Effector CD8-positive, alpha-beta T cell (primary cell): ENCODE results near the gene CMTM3.
A peak's percentile ranks its signal among the peaks of the same experiment; 100 is the strongest.
"Not testable (repeated sequence)": the region's sequence is repeated elsewhere in the genome, so short reads cannot be mapped to it uniquely, and the experiment has no call there.

ENCODE experiments used
- DNase-seq: peaks from one replicate; lab custom pipeline; 2025; lab: John Stamatoyannopoulos, UW
- total RNA-seq, 4 experiments: gene quantifications; one replicate each; lab custom pipeline; 2026; lab: John Stamatoyannopoulos, UW

The CMTM3 gene, protein sequence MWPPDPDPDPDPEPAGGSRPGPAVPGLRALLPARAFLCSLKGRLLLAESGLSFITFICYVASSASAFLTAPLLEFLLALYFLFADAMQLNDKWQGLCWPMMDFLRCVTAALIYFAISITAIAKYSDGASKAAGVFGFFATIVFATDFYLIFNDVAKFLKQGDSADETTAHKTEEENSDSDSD
- 77.9 to 103 (median 92.5) reads per million in 4 experiments for total RNA-seq

DNA sequence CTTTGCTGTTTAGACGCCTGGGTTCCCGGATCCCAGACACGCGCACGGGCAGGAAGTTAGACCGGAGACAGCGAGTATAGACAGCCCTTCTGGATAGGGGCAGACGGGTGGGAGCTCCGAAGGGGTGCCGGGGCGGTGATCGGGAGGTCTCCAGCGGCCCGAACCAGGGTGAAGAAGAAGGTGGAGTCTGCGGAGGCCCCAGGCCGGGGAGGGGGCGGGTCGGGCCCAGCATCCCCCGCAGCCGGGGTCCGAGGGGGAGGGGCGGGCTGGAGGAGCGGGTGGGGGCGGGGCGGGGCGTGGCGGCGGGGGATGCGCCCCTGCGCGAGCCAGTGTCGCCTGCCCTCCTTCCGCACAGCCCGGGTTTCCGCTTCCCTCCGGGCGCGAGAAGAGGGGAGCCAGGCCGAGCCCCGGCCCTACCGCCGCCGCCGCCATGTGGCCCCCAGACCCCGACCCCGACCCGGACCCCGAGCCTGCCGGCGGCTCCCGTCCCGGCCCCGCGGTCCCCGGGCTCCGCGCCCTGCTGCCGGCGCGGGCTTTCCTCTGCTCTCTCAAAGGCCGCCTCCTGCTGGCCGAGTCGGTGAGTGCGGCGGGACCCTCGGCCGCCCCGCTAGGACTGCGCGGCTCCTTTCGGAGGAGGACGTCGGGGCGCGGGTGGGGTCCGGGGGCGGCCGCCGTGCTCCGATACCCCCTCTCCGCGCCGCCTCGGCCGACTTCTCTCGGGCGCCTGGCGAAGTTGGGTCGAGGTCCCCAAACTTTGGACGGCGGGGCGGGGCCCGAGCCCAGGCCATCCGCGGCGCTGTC, at the start of gene CMTM3:
Gene CMTM3 (plus strand): TSS at position 329 of the 801 bp plus-strand sequence. CDS start 102 bp downstream, at position 431.
- peak; percentile 58 for DNase-seq

DNA sequence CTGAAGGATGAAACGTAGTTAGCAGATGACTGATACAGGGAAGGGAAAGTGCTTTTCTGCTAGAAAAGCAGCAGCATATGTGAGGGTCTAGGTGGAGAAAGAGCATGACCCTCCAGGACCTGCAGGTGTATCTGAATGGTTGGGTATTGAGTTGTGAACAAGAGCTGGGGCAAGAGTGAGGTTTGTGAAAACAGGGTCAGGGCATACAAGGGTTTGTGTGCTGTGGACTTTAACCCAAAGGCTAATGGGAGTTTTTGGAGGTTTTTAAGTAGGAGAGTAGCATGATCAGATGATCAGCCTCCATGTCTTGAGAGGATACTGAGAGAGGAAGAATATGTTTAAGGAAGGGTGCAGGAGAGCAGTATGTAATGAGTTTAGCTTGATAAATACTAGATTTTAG, 44.4 kb upstream of the CMTM3 start:
- DNase-seq: no peak

DNA sequence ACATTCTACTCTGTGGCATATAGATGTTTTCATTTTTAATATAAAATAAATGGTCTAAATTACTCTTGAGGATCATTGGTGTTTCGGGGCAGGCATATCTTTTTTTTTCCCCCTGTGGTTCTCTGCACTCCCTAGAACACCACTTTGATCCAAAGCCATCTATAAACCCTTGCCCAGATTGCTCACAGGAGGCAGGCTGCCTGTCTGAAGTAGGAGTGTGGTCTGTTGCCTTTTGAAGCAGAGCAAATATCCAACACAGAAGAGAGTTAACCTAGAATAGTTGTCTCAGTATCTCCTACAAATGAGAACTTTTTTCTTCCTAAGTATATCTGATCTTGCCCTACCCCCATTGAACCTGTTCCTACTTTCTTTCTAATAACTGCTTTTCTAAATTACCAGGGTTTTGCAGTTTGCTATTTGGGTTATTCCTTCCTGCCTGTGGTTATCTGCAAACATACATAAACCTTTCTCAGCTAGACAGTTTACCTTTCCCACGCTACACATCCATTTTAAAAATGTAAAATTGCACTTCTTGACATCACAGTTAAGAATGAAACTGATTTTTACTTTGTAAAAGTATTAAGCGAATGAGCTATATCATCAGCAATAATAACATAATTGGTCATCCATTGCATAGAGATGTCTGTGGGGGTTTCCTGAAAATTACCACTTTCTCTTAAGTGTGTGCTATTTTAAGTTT, 43.0 kb upstream of the CMTM3 start:
- no peak for DNase-seq

DNA sequence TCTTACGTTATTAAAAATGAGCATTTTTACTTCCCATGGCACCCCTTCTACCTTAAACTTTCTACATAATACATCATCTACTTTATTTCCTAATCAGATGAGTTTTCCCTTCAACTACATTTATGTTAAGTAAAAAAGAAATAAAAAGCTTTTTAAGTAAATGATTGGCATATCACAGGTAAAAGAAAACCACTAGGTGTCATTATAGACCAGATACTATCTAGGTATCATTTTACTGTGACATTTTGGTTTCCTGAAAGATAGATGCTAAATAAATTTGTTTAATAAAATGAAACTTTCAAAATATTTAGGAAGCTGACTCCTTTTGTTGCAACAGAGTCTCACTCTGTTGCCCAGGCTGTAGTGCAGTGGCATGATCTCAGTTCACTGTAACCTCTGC, 42.1 kb upstream of the CMTM3 start:
- DNase-seq: no peak

DNA sequence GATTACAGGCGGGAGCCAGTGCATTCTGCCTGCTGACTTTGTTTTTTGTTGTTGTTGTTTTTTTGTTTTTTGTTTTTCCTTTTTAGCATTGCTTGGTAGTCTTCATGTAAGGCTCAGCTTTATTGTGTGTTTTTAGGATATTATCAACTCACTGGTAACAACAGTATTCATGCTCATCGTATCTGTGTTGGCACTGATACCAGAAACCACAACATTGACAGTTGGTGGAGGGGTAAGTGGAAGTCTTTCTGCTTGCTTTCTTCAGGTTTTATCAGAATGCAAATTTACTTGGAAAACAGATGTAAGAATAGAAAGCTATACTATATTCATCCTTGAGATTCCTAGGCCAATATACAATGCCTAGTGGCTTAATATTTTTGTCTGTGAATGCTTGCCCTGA, 41.5 kb upstream of the CMTM3 start:
- no peak for DNase-seq

DNA sequence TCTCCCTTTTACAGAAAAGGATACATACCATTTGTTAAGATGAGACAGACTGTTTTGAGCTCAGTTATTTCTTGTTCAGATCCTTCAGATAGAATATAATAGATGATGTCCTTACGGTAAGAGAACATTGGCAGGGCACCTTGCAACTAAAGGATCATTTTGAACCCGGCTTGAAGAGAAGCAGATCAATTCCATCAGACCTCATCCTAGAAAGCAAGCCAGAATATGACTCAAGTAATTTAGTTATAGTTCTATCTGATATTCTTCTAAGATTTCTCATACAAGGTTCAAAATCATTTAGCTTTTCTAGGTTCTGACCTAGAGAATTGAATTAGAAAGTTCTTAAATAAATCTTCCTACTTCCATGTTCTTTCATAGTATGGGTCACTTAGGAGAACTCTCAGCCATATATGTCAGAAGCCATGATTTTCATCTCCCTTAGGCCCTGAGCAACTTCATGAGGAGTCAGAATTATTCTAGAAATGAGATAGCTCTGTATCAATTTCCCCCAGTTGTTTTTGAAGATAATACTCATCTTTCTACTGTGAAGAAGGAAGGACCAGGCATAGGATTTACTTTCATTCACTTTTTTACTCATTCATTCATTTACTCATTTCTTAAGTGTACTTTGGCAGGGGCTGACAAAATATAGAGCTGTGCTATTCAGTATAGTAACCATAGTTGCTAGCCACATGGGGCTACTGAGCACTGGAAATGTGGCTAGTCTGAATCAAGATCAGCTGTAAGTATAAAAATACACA, 40.8 kb upstream of the CMTM3 start:
- no peak for DNase-seq

DNA sequence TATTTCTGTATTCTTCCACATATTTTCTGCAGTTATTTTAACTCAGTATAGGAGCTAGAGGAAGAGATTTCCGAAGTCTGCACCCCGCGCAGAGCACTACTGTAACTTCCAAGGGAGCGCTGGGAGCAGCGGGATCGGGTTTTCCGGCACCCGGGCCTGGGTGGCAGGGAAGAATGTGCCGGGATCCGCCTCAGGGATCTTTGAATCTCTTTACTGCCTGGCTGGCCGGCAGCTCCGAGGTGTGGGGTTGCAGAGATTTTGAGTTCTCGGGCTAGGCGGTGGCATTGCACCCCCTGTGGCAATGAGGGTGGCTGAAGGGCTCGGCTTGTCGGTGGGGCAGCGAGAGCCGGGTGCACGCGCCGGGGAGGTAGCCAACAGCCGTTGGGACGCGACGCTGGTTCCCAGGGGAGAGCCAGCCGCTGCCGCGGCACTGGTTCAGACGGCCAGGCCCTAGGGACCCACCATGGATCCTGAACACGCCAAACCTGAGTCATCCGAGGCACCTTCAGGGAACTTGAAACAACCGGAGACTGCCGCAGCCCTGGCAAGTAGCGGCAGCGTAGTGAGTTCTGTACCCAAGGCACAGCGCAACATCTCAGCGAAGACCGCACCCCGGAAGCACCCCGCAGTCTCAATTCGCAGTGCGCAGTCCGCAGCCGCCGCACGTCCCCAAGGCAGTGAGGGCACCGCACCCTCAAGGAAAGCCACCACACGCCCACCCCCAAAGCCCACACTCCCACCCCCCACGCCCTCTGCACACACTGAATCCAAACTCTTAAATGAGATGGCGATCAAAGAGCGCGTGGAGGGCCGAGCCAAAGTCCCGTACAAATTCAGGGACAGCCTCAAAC, 38.2 kb upstream of the CMTM3 start, which contains the start of gene CMTM1:
Gene CMTM1 (plus strand): TSS at position 389 of the 851 bp plus-strand sequence. CDS start 75 bp downstream, at position 464.
- DNase-seq: no peak

DNA sequence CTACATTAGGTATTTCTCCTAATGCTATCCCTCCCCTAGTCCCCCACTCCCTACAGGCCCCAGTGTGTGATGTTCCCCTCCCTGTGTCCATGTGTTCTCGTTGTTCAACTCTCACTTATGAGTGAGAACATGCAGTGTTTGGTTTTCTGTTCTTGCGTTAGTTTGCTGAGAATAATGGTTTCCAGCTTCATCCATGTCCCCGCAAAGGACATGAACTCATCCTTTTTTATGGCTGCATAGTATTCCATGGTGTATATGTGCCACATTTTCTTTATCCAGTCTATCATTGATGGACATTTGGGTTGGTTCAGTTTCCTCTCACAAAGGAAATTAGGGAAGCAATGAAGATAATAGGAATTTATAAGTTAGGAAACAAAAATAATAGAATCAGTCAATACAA, 37.2 kb upstream of the CMTM3 start:
- not testable (repeated sequence) for DNase-seq

DNA sequence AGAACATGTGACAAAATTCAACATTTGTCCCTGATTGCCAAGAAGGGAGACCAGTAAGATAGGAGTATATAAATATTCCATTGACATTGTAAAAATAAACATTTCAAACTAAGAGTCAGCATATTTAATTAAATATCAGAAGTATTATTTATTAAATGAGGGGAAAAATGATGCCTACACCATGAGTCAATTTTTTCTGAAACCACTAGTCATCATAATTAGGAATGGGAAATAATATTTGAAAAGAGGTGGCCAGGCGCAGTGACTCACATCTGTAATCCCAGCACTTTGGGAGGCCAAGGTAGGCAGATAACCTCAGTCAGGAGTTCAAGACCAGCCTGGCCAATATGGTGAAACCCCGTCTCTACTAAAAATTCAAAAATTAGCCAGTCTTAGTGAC, 36.1 kb upstream of the CMTM3 start:
- DNase-seq: no peak

DNA sequence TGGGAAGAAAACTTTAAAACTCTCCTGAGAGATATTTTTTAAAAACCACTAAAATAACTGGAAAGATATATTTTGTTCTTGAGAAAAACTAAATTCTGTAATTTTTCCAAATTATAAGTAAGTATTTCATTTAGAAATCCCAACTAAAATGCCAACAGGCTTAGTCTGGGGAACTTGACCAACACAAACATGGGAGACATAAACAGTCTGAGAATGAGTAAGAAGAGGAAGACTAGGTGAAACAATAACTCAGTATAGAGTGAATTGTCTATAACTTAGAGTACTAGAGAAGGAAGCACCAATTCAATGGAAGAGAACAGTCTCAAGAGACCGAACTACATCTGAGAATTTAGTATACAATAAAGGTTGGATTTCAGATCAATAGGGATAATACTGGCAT, 35.4 kb upstream of the CMTM3 start:
- DNase-seq: no peak

DNA sequence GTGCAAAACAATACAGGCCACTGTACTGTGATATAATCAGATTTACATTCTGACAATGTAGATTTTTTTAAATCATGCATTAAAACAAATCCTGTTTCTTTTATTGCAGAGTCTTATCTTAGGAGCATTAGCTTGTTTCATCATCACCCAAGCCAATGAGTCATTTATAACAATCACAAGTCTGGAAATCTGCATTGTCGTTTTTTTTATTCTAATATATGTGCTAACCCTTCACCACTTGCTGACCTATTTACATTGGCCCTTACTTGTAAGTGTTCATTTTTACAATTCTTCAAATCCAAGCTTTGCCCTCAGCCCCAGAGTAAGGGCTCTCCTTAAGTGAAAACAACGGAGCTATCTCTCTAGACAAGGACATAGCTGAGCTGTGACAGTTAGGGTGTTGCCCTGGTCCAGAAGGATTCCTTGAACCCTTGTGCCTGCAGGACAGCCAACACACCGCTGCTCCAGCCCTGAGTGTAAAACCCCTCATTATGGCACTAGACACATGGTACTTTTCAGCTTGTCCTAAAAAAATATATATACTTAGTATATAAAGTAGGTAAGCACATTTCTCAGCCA, 34.6 kb upstream of the CMTM3 start:
- no peak for DNase-seq

DNA sequence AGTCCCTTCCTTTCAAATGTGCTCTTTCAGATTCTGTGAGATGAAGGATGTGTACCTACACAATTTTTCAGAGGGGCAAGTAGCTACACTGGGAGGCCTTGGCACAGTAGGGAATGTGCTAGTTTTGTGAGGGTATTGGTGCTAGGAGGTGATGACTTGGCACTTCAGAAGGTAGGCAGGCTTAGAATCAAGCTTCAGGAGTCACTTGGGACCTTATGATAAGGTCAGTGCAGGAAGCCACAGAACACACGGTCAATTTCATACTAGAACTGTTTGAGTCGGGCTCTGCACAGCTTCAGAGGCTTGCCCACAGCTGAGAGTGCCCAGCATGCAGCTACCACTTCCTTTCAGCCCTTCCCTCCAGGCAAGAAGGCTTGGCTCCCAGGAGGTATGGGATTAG, 32.1 kb upstream of the CMTM3 start:
- DNase-seq: no peak

DNA sequence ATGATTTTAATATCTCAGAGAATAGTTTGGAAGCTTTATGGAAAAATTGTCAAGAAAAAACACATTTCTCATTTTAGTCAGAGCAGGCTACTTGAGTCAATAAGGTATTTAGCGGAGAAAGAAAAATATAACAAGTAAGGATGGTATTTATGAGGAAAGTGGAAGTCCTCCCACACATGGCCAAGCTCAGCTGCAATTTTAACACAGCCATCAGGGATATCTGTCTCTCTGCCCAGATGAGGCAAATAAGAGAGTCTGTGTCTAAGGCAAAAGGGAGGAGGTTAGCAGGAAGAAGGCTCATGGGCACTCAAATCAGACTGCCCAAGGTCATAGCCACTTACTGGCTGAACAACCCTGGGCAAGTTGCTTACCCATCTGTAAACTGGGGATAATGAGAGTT, 30.4 kb upstream of the CMTM3 start:
- DNase-seq: no peak

DNA sequence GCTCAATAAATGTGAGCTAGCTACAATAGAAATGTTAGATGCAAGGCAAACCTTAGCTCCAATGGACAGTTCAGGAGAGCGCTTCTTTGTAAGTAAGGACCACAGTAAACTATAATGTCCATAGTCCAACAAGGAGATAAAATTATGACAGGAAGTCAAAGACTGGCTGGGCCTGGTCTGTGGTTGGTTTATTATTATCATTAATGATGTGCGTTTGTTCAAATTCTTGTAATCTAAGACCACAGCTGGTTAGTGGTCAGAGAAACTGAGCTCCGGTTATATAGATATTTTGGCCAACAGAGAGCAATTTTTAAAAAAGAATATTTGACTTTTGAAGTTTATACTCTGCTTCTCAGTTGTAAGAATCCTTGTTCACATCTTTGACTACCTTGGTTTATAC, 30.0 kb upstream of the CMTM3 start:
- no peak for DNase-seq

DNA sequence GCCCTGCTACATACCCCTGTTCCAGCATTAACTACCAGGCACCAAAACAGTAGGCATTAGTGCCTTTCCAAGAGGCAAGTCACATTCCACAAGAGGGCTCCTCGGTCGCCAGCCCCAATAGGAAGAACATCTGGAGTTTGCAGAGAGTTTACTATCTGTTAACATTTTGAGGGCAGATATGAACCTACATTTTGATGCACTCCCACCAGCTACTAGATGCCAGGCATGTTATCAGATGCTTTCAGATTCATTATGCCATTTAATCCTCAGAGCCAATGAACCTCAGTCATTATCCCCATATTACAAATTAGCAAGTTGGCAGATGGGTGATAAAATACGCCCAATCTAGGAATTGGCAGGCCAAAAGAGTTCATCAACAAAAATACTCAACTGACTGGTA, 29.4 kb upstream of the CMTM3 start:
- DNase-seq: no peak

DNA sequence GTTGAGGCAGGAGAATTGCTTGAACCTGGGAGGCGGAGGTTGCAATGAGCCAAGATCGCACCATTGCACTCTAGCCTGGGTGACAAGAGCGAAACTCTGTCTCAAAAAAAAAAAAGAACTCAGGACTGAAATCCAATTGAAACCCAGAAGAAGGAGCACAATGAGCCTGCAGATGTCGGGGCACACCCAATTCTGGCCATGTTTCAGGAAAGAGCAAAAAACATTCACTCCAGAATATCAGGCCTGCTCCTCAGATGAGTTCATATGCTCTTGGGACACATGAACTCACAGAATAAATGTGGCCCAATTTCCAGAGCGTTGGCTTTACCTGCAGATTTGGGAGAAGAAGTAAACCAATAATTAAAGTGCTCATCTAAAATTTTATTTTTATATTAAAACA, 28.2 kb upstream of the CMTM3 start:
- no peak for DNase-seq

DNA sequence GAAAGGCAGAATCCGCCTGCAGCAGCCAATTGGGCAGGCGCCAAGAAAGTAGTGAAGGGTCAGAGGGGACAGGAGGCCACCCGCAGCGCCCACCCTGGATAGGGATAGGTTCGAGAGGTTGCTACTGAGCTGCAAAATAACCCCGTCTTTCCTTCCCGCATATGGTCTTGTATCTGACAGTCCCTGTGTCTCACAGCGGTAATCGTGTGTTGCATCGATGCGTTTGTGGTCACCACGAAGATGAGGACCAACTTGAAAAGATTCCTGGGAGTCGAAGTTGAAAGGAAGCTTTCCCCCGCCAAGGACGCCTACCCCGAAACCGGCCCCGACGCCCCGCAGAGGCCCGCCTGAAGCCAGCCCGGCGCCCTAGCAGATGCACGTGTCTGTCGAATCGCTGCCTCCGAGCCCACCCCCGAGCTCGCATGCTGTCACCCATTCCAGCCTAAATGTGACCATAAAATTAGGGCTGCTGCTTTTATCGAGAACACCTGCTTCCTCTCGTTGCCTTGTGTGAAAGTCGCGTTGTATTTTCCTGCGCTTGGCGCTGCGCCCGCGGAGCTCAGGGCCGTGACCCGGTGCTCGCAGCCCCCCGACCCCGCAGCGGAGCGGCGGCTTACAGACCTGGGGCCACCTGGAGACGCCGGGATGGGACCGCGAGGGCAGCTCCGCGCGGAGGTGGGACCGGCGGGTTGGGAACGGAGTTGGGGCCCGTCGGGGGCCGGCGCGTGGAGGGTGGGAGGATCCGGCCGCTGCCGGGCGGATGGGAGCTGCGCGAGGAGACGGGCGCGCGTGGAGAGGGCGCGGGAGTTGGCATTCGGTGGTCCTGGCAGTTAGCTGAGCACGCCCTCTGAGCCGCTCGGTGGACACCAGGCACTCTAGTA, 25.6 kb upstream of the CMTM3 start, which contains the start of gene CMTM2:
Gene CMTM2 (plus strand): TSS at position 813 of the 881 bp plus-strand sequence. CDS start 145 bp downstream, outside the sequence.
- DNase-seq: no peak

DNA sequence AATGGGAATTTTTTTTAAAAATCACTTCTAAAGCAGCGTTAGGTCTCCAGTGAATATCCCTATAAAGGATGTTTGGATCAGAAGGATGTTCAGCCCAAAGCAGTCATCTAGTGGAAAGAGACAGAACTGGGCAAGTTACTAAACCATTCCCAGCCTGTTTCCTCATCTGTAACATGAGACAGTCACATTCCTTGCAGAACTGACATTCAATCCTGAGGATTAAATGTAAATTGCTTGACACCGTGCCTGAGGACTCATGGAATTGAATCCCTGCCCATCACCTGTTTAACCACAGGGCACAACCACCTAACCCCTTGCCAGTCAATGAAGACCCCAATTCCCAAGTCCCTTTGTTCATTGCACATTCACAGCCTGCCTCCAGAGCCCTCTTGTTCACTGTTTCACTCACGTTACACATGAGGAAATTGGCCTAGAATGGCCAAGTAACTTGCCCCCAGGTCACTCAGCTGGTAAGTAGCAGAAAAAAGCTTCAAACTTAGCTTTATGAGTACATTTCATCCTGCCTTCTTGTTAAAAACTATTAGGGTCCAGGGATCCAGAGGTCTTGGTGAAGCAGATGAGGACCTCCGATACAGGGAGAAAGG, 23.8 kb upstream of the CMTM3 start:
- no peak for DNase-seq
